ENCODE results near the gene BMP2K. TPM values are rescaled to one million over a fixed set of nuclear protein-coding genes. Genes with fewer than 3 reads are reported as not detected.

The BMP2K gene
- total and polyA plus RNA-seq, 2 experiments from 2014 or later = 8.2 to 32.5 TPM

DNA sequence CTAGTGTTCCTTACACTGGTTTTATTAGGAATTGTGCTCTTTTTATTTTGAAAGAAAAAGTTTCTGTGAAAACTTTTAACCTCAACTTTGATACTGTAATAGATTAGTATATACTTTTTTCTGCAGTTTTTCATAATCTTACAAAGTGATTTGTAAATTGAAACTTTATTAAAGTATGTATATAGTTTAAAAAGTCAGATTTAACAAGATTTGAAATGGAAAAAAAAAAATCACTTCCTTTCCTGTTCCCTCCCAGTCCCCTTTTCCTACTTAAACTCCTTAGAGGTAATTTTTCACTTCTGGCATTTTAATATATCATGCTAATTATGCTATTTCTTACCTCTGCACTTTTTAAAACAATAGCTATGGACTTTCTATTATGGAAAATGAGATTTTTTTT lies 113.8 kb downstream of the BMP2K start (continued):
- no peak for TF ChIP-seq EZH2 (IDR thresholded peaks at IDR 0.05; ENCODE audit: low read depth, unreplicated experiment)
- TF ChIP-seq, protein P1, sequence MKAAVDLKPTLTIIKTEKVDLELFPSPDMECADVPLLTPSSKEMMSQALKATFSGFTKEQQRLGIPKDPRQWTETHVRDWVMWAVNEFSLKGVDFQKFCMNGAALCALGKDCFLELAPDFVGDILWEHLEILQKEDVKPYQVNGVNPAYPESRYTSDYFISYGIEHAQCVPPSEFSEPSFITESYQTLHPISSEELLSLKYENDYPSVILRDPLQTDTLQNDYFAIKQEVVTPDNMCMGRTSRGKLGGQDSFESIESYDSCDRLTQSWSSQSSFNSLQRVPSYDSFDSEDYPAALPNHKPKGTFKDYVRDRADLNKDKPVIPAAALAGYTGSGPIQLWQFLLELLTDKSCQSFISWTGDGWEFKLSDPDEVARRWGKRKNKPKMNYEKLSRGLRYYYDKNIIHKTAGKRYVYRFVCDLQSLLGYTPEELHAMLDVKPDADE (IDR thresholded peaks at IDR 0.05) = no peak
- no peak for TF ChIP-seq ZNF114 (CRISPR knock-in tag; IDR thresholded peaks at IDR 0.05)
- no peak for TF ChIP-seq CREB1 (CRISPR knock-in tag; IDR thresholded peaks at IDR 0.05; ENCODE audit: low read depth)
- no peak for TF ChIP-seq EZH2phosphoT487 (IDR thresholded peaks at IDR 0.05; ENCODE audit: unreplicated experiment)
- TF ChIP-seq, protein P2, sequence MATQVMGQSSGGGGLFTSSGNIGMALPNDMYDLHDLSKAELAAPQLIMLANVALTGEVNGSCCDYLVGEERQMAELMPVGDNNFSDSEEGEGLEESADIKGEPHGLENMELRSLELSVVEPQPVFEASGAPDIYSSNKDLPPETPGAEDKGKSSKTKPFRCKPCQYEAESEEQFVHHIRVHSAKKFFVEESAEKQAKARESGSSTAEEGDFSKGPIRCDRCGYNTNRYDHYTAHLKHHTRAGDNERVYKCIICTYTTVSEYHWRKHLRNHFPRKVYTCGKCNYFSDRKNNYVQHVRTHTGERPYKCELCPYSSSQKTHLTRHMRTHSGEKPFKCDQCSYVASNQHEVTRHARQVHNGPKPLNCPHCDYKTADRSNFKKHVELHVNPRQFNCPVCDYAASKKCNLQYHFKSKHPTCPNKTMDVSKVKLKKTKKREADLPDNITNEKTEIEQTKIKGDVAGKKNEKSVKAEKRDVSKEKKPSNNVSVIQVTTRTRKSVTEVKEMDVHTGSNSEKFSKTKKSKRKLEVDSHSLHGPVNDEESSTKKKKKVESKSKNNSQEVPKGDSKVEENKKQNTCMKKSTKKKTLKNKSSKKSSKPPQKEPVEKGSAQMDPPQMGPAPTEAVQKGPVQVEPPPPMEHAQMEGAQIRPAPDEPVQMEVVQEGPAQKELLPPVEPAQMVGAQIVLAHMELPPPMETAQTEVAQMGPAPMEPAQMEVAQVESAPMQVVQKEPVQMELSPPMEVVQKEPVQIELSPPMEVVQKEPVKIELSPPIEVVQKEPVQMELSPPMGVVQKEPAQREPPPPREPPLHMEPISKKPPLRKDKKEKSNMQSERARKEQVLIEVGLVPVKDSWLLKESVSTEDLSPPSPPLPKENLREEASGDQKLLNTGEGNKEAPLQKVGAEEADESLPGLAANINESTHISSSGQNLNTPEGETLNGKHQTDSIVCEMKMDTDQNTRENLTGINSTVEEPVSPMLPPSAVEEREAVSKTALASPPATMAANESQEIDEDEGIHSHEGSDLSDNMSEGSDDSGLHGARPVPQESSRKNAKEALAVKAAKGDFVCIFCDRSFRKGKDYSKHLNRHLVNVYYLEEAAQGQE (IDR thresholded peaks at IDR 0.05; ENCODE audit: unreplicated experiment) = no peak

DNA sequence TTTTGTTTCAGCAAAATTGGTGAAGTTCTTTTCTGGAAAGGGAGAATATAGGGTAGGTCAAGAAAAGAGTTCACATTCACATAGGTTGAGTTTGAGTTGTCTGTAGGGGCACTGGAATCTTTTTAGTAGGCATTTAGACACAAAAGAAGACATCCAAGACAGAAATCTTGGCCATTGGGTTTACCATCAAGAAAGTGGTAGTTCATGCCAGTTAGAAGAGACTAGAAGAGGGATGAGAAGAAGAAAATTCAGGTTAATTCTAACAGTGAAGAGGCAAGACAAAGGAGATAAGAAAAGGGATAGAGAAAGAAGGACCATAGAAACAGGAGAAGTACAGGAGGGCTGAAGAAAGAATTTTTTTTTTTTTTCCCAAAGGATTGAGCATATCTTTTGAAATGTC lies 123.2 kb downstream of the BMP2K start:
- H3K27ac Mint-ChIP-seq = no peak overlapping the region
- H3K79me2 ChIP-seq (replicated peaks; ENCODE audit: insufficient read depth) = no peaks in the 10 kb centered on the region
- no peaks in the 10 kb centered on the region for H3K36me3 Mint-ChIP-seq (ENCODE audit: low read depth)
- H3F3A ChIP-seq (replicated peaks; ENCODE audit: low read depth) = no peaks in the 10 kb centered on the region
- no peaks in the 10 kb centered on the region for H3K9me2 ChIP-seq (ENCODE audit: insufficient read depth)
- H3K27ac ChIP-seq (ENCODE audit: low read depth) = no peak overlapping the region
- no peaks in the 10 kb centered on the region for H3K9me3 Mint-ChIP-seq
- H3K4me1 ChIP-seq (ENCODE audit: insufficient read depth) = no peaks in the 10 kb centered on the region
- H3K4me1 Mint-ChIP-seq = no peaks in the 10 kb centered on the region
- H3K4me2 ChIP-seq = no peak overlapping the region
- H3K4me3 Mint-ChIP-seq = no peak overlapping the region
- no peak overlapping the region for H2AFZ ChIP-seq
- no peaks in the 10 kb centered on the region for H3K27me3 Mint-ChIP-seq (ENCODE audit: insufficient read depth, low read depth, poor library complexity)
- H3K4me3 ChIP-seq = no peak overlapping the region
- H4K20me1 ChIP-seq (replicated peaks; ENCODE audit: insufficient read depth) = no peaks in the 10 kb centered on the region
- H3K36me3 ChIP-seq (ENCODE audit: insufficient read depth) = no peaks in the 10 kb centered on the region
- no peak for ATAC-seq
- DNase-seq (ENCODE audit: low spot score) = no peak
- no peaks in the 10 kb centered on the region for H3K27me3 ChIP-seq (ENCODE audit: insufficient read depth)
- TF ChIP-seq CREB1 (CRISPR knock-in tag; IDR thresholded peaks at IDR 0.05; ENCODE audit: low read depth) = no peak
- TF ChIP-seq ZNF114 (CRISPR knock-in tag; IDR thresholded peaks at IDR 0.05) = no peak
- TF ChIP-seq, protein P3, sequence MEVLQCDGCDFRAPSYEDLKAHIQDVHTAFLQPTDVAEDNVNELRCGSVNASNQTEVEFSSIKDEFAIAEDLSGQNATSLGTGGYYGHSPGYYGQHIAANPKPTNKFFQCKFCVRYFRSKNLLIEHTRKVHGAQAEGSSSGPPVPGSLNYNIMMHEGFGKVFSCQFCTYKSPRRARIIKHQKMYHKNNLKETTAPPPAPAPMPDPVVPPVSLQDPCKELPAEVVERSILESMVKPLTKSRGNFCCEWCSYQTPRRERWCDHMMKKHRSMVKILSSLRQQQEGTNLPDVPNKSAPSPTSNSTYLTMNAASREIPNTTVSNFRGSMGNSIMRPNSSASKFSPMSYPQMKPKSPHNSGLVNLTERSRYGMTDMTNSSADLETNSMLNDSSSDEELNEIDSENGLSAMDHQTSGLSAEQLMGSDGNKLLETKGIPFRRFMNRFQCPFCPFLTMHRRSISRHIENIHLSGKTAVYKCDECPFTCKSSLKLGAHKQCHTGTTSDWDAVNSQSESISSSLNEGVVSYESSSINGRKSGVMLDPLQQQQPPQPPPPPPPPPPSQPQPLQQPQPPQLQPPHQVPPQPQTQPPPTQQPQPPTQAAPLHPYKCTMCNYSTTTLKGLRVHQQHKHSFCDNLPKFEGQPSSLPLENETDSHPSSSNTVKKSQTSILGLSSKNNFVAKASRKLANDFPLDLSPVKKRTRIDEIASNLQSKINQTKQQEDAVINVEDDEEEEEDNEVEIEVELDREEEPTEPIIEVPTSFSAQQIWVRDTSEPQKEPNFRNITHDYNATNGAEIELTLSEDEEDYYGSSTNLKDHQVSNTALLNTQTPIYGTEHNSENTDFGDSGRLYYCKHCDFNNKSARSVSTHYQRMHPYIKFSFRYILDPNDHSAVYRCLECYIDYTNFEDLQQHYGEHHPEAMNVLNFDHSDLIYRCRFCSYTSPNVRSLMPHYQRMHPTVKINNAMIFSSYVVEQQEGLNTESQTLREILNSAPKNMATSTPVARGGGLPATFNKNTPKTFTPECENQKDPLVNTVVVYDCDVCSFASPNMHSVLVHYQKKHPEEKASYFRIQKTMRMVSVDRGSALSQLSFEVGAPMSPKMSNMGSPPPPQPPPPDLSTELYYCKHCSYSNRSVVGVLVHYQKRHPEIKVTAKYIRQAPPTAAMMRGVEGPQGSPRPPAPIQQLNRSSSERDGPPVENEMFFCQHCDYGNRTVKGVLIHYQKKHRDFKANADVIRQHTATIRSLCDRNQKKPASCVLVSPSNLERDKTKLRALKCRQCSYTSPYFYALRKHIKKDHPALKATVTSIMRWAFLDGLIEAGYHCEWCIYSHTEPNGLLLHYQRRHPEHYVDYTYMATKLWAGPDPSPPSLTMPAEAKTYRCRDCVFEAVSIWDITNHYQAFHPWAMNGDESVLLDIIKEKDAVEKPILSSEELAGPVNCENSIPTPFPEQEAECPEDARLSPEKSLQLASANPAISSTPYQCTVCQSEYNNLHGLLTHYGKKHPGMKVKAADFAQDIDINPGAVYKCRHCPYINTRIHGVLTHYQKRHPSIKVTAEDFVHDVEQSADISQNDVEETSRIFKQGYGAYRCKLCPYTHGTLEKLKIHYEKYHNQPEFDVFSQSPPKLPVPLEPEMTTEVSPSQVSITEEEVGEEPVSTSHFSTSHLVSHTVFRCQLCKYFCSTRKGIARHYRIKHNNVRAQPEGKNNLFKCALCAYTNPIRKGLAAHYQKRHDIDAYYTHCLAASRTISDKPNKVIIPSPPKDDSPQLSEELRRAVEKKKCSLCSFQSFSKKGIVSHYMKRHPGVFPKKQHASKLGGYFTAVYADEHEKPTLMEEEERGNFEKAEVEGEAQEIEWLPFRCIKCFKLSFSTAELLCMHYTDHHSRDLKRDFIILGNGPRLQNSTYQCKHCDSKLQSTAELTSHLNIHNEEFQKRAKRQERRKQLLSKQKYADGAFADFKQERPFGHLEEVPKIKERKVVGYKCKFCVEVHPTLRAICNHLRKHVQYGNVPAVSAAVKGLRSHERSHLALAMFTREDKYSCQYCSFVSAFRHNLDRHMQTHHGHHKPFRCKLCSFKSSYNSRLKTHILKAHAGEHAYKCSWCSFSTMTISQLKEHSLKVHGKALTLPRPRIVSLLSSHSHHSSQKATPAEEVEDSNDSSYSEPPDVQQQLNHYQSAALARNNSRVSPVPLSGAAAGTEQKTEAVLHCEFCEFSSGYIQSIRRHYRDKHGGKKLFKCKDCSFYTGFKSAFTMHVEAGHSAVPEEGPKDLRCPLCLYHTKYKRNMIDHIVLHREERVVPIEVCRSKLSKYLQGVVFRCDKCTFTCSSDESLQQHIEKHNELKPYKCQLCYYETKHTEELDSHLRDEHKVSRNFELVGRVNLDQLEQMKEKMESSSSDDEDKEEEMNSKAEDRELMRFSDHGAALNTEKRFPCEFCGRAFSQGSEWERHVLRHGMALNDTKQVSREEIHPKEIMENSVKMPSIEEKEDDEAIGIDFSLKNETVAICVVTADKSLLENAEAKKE (CRISPR knock-in tag; IDR thresholded peaks at IDR 0.05) = no peak
- no peak for TF ChIP-seq ZNF331 (CRISPR knock-in tag; IDR thresholded peaks at IDR 0.05; ENCODE audit: low read depth)
- TF ChIP-seq, protein P2 (IDR thresholded peaks at IDR 0.05; ENCODE audit: unreplicated experiment) = no peak
- no peak for TF ChIP-seq STAT1 (IDR thresholded peaks at IDR 0.05; ENCODE audit: unreplicated experiment)
- TF ChIP-seq EZH2phosphoT487 (IDR thresholded peaks at IDR 0.05; ENCODE audit: unreplicated experiment) = no peak
- TF ChIP-seq NANOG (IDR thresholded peaks at IDR 0.05; ENCODE audit: borderline replicate concordance) = no peak
- no peak for TF ChIP-seq EZH2 (IDR thresholded peaks at IDR 0.05; ENCODE audit: low read depth, unreplicated experiment)
- no peak for TF ChIP-seq POLR2AphosphoS5 (IDR thresholded peaks at IDR 0.05; ENCODE audit: low read depth)

All from GM23338 (cell line).